Mesenchymal stem cell (in vitro differentiated cells and primary cell): ENCODE results near the gene HMGB3.

Source experiments
- DNase-seq: peaks from one replicate; pipeline ENCODE4 v3.0.0-alpha.2; 2013
- H2AFZ ChIP-seq: one replicate; pipeline ENCODE4 v1.6.1; 2013; ENCODE audit warnings: low read depth, mild to moderate bottlenecking, control low read depth, inconsistent platforms, low read length, moderate library complexity
- H2AK5ac ChIP-seq: 2 replicates; pipeline ENCODE4 v1.6.1; 2013; ENCODE audit warnings: low read length, moderate library complexity, mild to moderate bottlenecking, inconsistent platforms; ENCODE audit not compliant: severe bottlenecking
- H2BK120ac ChIP-seq: one replicate; pipeline ENCODE4 v1.6.1; 2013; ENCODE audit warnings: low read depth, mild to moderate bottlenecking, inconsistent platforms, low read length, moderate library complexity
- H2BK12ac ChIP-seq, 2 experiments: one replicate each; pipeline ENCODE4 v1.6.1; 2013; ENCODE audit warnings: inconsistent platforms in 2 of 2, low read length in 2 of 2, mild to moderate bottlenecking in 2 of 2, moderate library complexity in 2 of 2, control low read depth in 1 of 2
- H2BK15ac ChIP-seq: one replicate; pipeline ENCODE4 v1.6.1; 2013; ENCODE audit warnings: mild to moderate bottlenecking, low read depth, inconsistent platforms; ENCODE audit not compliant: poor library complexity, severe bottlenecking
- H2BK5ac ChIP-seq: 2 replicates; pipeline ENCODE4 v1.6.1; 2013; ENCODE audit warnings: low read depth, mild to moderate bottlenecking, low read length, control low read depth, inconsistent platforms; ENCODE audit not compliant: poor library complexity, severe bottlenecking
- H3K14ac ChIP-seq, 2 experiments: one replicate each; pipeline ENCODE4 v1.6.1; 2013; ENCODE audit warnings: inconsistent platforms in 2 of 2, low read length in 2 of 2, control low read depth in 1 of 2, mild to moderate bottlenecking in 1 of 2, moderate library complexity in 1 of 2
- H3K18ac ChIP-seq, 2 experiments: one replicate each; pipeline ENCODE4 v1.6.1; 2013; ENCODE audit warnings: inconsistent platforms in 2 of 2, low read length in 2 of 2, control low read depth in 1 of 2, low read depth in 1 of 2, mild to moderate bottlenecking in 1 of 2
- H3K23ac ChIP-seq, 2 experiments: one replicate each; pipeline ENCODE4 v1.6.1; 2013; ENCODE audit warnings: inconsistent platforms in 2 of 2, low read length in 2 of 2, mild to moderate bottlenecking in 2 of 2, moderate library complexity in 2 of 2, control low read depth in 1 of 2
- H3K27ac ChIP-seq: 2 replicates; pipeline ENCODE4 v1.5.1; 2013; ENCODE audit warnings: mild to moderate bottlenecking, moderate library complexity, low read length, control low read depth, inconsistent platforms; ENCODE audit not compliant: poor library complexity, severe bottlenecking
- H3K27me3 ChIP-seq, 2 experiments: 2 replicates each; pipeline versions ENCODE4 v1.6.1 to v1.7.0; 2013; ENCODE audit warnings: low read length in 2 of 2, mild to moderate bottlenecking in 2 of 2, moderate library complexity in 2 of 2, control low read depth in 1 of 2, inconsistent platforms in 1 of 2; ENCODE audit not compliant: control insufficient read depth in 1 of 2, insufficient read depth in 1 of 2
- H3K36me3 ChIP-seq, 2 experiments: 2 replicates each; pipeline versions ENCODE4 v1.6.1 to v1.7.0; 2013; ENCODE audit warnings: low read length in 2 of 2, control low read depth in 1 of 2, inconsistent platforms in 1 of 2, low read depth in 1 of 2, mild to moderate bottlenecking in 1 of 2; ENCODE audit not compliant: insufficient read depth in 2 of 2, control insufficient read depth in 1 of 2
- H3K4ac ChIP-seq, 2 experiments: one replicate each; pipeline ENCODE4 v1.6.1; 2013; ENCODE audit warnings: inconsistent platforms in 2 of 2, low read length in 2 of 2, mild to moderate bottlenecking in 2 of 2, moderate library complexity in 2 of 2, control low read depth in 1 of 2, low read depth in 1 of 2
- H3K4me1 ChIP-seq: 2 replicates; pipeline ENCODE4 v1.6.1; 2013; ENCODE audit warnings: low read depth, low read length, control low read depth; ENCODE audit not compliant: control insufficient read depth, insufficient read depth
- H3K4me2 ChIP-seq: 2 replicates; pipeline ENCODE4 v1.6.1; 2013; ENCODE audit warnings: low read length, mild to moderate bottlenecking, inconsistent platforms; ENCODE audit not compliant: poor library complexity, severe bottlenecking
- H3K4me3 ChIP-seq, 2 experiments: 2 replicates each; pipeline versions ENCODE4 v1.5.1 to v1.7.0; 2013; ENCODE audit warnings: low read length in 2 of 2, mild to moderate bottlenecking in 2 of 2, control low read depth in 1 of 2, low read depth in 1 of 2; ENCODE audit not compliant: insufficient read depth in 1 of 2
- H3K79me1 ChIP-seq: replicated peaks from 2 replicates; pipeline ENCODE4 v1.6.1; 2013; ENCODE audit warnings: mild to moderate bottlenecking, control low read depth, low read length, inconsistent platforms; ENCODE audit not compliant: poor library complexity, severe bottlenecking
- H3K9ac ChIP-seq: 2 replicates; pipeline ENCODE4 v1.7.0; 2013; ENCODE audit warnings: mild to moderate bottlenecking, low read length, moderate library complexity
- H3K9me3 ChIP-seq: 2 replicates; pipeline ENCODE4 v1.7.0; 2013; ENCODE audit warnings: mild to moderate bottlenecking, low read length; ENCODE audit not compliant: control insufficient read depth
- H4K8ac ChIP-seq: one replicate; pipeline ENCODE4 v1.6.1; 2013; ENCODE audit warnings: inconsistent platforms, mild to moderate bottlenecking, low read length, moderate library complexity
- H4K91ac ChIP-seq: one replicate; pipeline ENCODE4 v1.6.1; 2013; ENCODE audit warnings: mild to moderate bottlenecking, low read length, inconsistent platforms
- WGBS: methylation state at CpG from one replicate; pipeline ENCODE4 v1.1.7; 2013; ENCODE audit warnings: mixed read lengths; 5-methylcytosine and 5-hydroxymethylcytosine counted together

HMGB3 gene

GRCh38 chrX:150936556-150936955 lies 46.6 kb upstream of the HMGB3 start:
- Histone ChIP-seq H3K27ac (no peak overlapping the region), H2BK5ac (no peak overlapping the region), H2BK15ac (no peak overlapping the region), H4K91ac (no peak overlapping the region), H3K4me1 (peaks cover 4% of the 10 kb centered on the region), H4K8ac (no peak overlapping the region), H3K4me3 (no peak overlapping the region), H2AFZ (no peak overlapping the region), H2BK12ac (no peak overlapping the region), H2BK120ac (no peak overlapping the region), H3K9ac (no peak overlapping the region), H3K14ac (no peak overlapping the region), H3K4ac (no peak overlapping the region), H3K9me3 (no peaks in the 10 kb centered on the region), H3K79me1 (no peaks in the 10 kb centered on the region), H3K36me3 (no peaks in the 10 kb centered on the region), H3K4me2 (no peak overlapping the region), H3K27me3 (peaks cover 0 to 3% of the 10 kb centered on the region in 2 experiments), H3K18ac (no peak overlapping the region), H3K23ac (no peak overlapping the region), H2AK5ac (no peak overlapping the region)
- WGBS: 51% methylated on average over 6 of the region's 6 CpGs
- no peak for DNase-seq

- no peak overlapping the region for H2BK15ac ChIP-seq
- H4K8ac ChIP-seq: no peak overlapping the region
- no peak overlapping the region for H2AFZ ChIP-seq
- H3K27ac ChIP-seq: no peak overlapping the region
- H2BK5ac ChIP-seq: no peak overlapping the region
- no peak for DNase-seq
- H4K91ac ChIP-seq: no peak overlapping the region
- H3K4me3 ChIP-seq: no peak overlapping the region
- H3K14ac ChIP-seq: no peak overlapping the region
- H2BK12ac ChIP-seq: no peak overlapping the region
- peaks cover 2% of the 10 kb centered on the region for H3K9me3 ChIP-seq
- no peak overlapping the region for H3K4me2 ChIP-seq
- no peak overlapping the region for H3K4ac ChIP-seq
- H2BK120ac ChIP-seq: no peak overlapping the region
- no peaks in the 10 kb centered on the region for H3K36me3 ChIP-seq
- H3K23ac ChIP-seq: no peak overlapping the region
- no peak overlapping the region for H2AK5ac ChIP-seq
- H3K18ac ChIP-seq: no peak overlapping the region
- H3K4me1 ChIP-seq: no peaks in the 10 kb centered on the region
- no peaks in the 10 kb centered on the region for H3K79me1 ChIP-seq
- 84% methylated on average over 8 of the region's 9 CpGs for WGBS
- no peak overlapping the region for H3K9ac ChIP-seq
- peaks cover 0 to 14% of the 10 kb centered on the region in 2 experiments for H3K27me3 ChIP-seq
Measured at GRCh38 chrX:150940844-150941495, 42.2 kb upstream of the HMGB3 start.

DNA sequence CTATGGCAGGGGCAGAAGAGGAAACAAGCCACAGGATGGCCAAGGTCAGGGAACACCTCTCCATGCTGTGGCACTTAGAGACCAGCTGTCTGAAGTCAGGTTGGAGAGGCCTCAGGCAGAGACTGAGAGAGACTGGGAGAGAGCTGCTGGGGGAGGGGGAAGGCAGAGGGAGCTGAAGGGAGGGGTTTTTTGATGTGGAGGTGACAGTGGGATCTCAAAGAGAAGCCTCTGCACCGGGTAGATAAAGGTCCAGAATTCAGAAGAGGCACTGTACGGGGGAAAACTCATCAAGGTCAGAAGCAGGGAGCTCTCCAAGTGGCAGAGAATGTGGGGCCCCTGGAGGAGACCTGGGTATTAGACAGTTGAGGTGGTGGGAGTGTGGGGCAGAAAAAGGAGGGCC lies 41.6 kb upstream of the HMGB3 start:
- Histone ChIP-seq H4K8ac (no peak overlapping the region), H2BK5ac (no peak overlapping the region), H3K9me3 (peaks cover 2% of the 10 kb centered on the region), H3K79me1 (no peaks in the 10 kb centered on the region), H3K27ac (no peak overlapping the region), H3K36me3 (no peaks in the 10 kb centered on the region), H3K27me3 (peaks cover 0 to 14% of the 10 kb centered on the region in 2 experiments), H2BK15ac (no peak overlapping the region), H3K18ac (no peak overlapping the region), H2AK5ac (no peak overlapping the region), H3K4me3 (no peak overlapping the region), H4K91ac (no peak overlapping the region), H3K4ac (no peak overlapping the region), H3K4me2 (no peak overlapping the region), H3K9ac (no peak overlapping the region), H3K4me1 (no peaks in the 10 kb centered on the region), H3K23ac (no peak overlapping the region), H2BK120ac (no peak overlapping the region), H2BK12ac (no peak overlapping the region), H2AFZ (no peak overlapping the region), H3K14ac (no peak overlapping the region)
- WGBS: 48% methylated on average over 2 of the region's 2 CpGs
- DNase-seq: no peak

- no peaks in the 10 kb centered on the region for H3K79me1 ChIP-seq
- peaks cover 0 to 29% of the 10 kb centered on the region in 2 experiments for H3K27me3 ChIP-seq
- H4K8ac ChIP-seq: no peak overlapping the region
- H3K18ac ChIP-seq: no peak overlapping the region
- H3K4me1 ChIP-seq: no peaks in the 10 kb centered on the region
- no peak overlapping the region for H4K91ac ChIP-seq
- 57% methylated on average over 7 of the region's 9 CpGs for WGBS
- no peak overlapping the region for H3K23ac ChIP-seq
- H3K4me3 ChIP-seq: no peak overlapping the region
- H3K4me2 ChIP-seq: no peak overlapping the region
- no peak overlapping the region for H2AK5ac ChIP-seq
- no peaks in the 10 kb centered on the region for H3K36me3 ChIP-seq
- no peak overlapping the region for H3K14ac ChIP-seq
- H2AFZ ChIP-seq: no peak overlapping the region
- DNase-seq: no peak
- H2BK12ac ChIP-seq: no peak overlapping the region
- no peak overlapping the region for H3K4ac ChIP-seq
- H3K27ac ChIP-seq: no peak overlapping the region
- H3K9ac ChIP-seq: no peak overlapping the region
- no peak overlapping the region for H2BK5ac ChIP-seq
- no peak overlapping the region for H2BK15ac ChIP-seq
- no peak overlapping the region for H2BK120ac ChIP-seq
- peaks cover 2% of the 10 kb centered on the region for H3K9me3 ChIP-seq
Measured at GRCh38 chrX:150942942-150943594, 40.1 kb upstream of the HMGB3 start.
